H1 (cell line): Measurements from ENCODE around the gene C1orf210. TPM values are rescaled to one million over a fixed set of nuclear protein-coding genes. Genes with fewer than 3 reads are reported as not detected.

ENCODE experiments used
- CTCF ChIA-PET: fragments of 300-600 bp; sonication (Branson Sonifier 250); formaldehyde crosslinking; loops from one replicate; lab custom pipeline; 2021; ENCODE audit not compliant: partially characterized antibody; lab: Charles Lee
- POLR2A ChIA-PET: fragments of 300-600 bp; sonication (Branson Sonifier 250); formaldehyde crosslinking; loops from one replicate; lab custom pipeline; 2021; ENCODE audit warnings: inconsistent platforms; ENCODE audit not compliant: partially characterized antibody; lab: Charles Lee
- DNase-seq, 2 experiments: peaks; one replicate each; pipeline versions ENCODE4 v3.0.0 to v3.0.0-alpha.2; 2010 to 2022; ENCODE audit warnings: low spot score in 2 of 2, low read depth in 1 of 2, mixed read lengths in 1 of 2
- FAIRE-seq: peaks from 2 replicates; lab custom pipeline; 2011; peaks lifted over from hg19 to GRCh38; lab: Jason Lieb, UNC
- H2AFZ ChIP-seq: 2 replicates; pipeline ENCODE4 v1.8.1; 2012; ENCODE audit warnings: low read length, inconsistent platforms
- H2AK5ac ChIP-seq: 2 replicates; pipeline ENCODE4 v1.6.1; 2013; ENCODE audit warnings: low read depth, low read length
- H2BK120ac ChIP-seq: replicated peaks from 2 replicates; pipeline ENCODE3; 2013; ENCODE audit warnings: low read depth, low read length, inconsistent platforms
- H2BK12ac ChIP-seq: 2 replicates; pipeline ENCODE4 v1.6.1; 2013; ENCODE audit warnings: low read depth, low read length
- H2BK15ac ChIP-seq: 2 replicates; pipeline ENCODE4 v1.6.1; 2013; ENCODE audit warnings: low read length
- H2BK20ac ChIP-seq: 2 replicates; pipeline ENCODE4 v1.6.1; 2013; ENCODE audit warnings: low read length
- H2BK5ac ChIP-seq: 2 replicates; pipeline ENCODE4 v1.6.1; 2013; ENCODE audit warnings: low read depth, low read length
- H3K14ac ChIP-seq: 2 replicates; pipeline ENCODE4 v1.6.1; 2013; ENCODE audit warnings: inconsistent platforms; ENCODE audit not compliant: insufficient read length
- H3K18ac ChIP-seq: 2 replicates; pipeline ENCODE4 v1.6.1; 2013; ENCODE audit warnings: low read length; ENCODE audit errors: extremely low read depth
- H3K23ac ChIP-seq: 2 replicates; pipeline ENCODE4 v1.6.1; 2013; ENCODE audit warnings: inconsistent platforms; ENCODE audit not compliant: insufficient read length
- H3K23me2 ChIP-seq: 2 replicates; pipeline ENCODE4 v1.6.1; 2013; ENCODE audit warnings: low read depth, low read length
- H3K27ac ChIP-seq: 2 replicates; pipeline ENCODE4 v1.6.1; 2011; ENCODE audit warnings: low read depth, low read length, inconsistent platforms
- H3K27me3 ChIP-seq, 4 experiments: replicated peaks in 1 of 4; 1 replicate in 1 of 4; 2 replicates in 3 of 4; pipeline versions ENCODE4 v1.6.1 to v1.8.1; 2011 to 2013; ENCODE audit warnings: low read length in 3 of 4, mild to moderate bottlenecking in 3 of 4, inconsistent platforms in 2 of 4, mixed read lengths in 2 of 4, moderate library complexity in 1 of 4; ENCODE audit not compliant: control insufficient read depth in 3 of 4, insufficient read depth in 3 of 4; ENCODE audit errors: extremely low read depth in 1 of 4
- H3K36me3 ChIP-seq, 4 experiments: 2 replicates each; pipeline versions ENCODE4 v1.6.1 to v1.8.1; 2011 to 2013; ENCODE audit warnings: mild to moderate bottlenecking in 4 of 4, low read length in 3 of 4, moderate library complexity in 2 of 4, control low read depth in 1 of 4, inconsistent platforms in 1 of 4; ENCODE audit not compliant: insufficient read depth in 4 of 4, control insufficient read depth in 2 of 4
- H3K4ac ChIP-seq: replicated peaks from 2 replicates; pipeline ENCODE3; 2013; ENCODE audit warnings: low read length, low read depth, mixed read lengths, inconsistent platforms; ENCODE audit not compliant: insufficient read length
- H3K4me1 ChIP-seq, 4 experiments: replicated peaks in 1 of 4; 1 replicate in 1 of 4; 2 replicates in 3 of 4; pipeline versions ENCODE4 v1.6.1 to v1.8.1; 2011 to 2013; ENCODE audit warnings: low read length in 3 of 4, inconsistent platforms in 2 of 4, mixed read lengths in 1 of 4; ENCODE audit not compliant: insufficient read depth in 4 of 4, control insufficient read depth in 3 of 4
- H3K4me2 ChIP-seq, 2 experiments: 2 replicates each; pipeline versions ENCODE4 v1.6.1 to v1.8.1; 2011 to 2013; ENCODE audit warnings: low read depth in 2 of 2, low read length in 2 of 2, control low read depth in 1 of 2, inconsistent platforms in 1 of 2, mild to moderate bottlenecking in 1 of 2; ENCODE audit not compliant: insufficient read depth in 1 of 2
- H3K4me3 ChIP-seq, 4 experiments: fragments of 200-600, 300-600 bp in 1 of 4; sonication (generic), shearing (Covaris generic), sonication (Bioruptor Twin) in 1 of 4; 2 replicates each; pipeline versions ENCODE4 v1.5.1 to v1.8.1; 2011 to 2016; ENCODE audit warnings: low read length in 4 of 4, low read depth in 3 of 4, control low read depth in 2 of 4, inconsistent platforms in 2 of 4, mild to moderate bottlenecking in 2 of 4, mixed read lengths in 1 of 4, moderate library complexity in 1 of 4; ENCODE audit not compliant: insufficient read depth in 2 of 4; ENCODE audit errors: extremely low read depth in 1 of 4
- H3K56ac ChIP-seq: replicated peaks from 2 replicates; pipeline ENCODE3; 2013; ENCODE audit warnings: low read depth, mild to moderate bottlenecking, mixed read lengths, low read length, inconsistent platforms; ENCODE audit not compliant: insufficient read length
- H3K79me1 ChIP-seq: 2 replicates; pipeline ENCODE4 v1.6.1; 2013; ENCODE audit warnings: low read depth, low read length, control low read depth
- H3K79me2 ChIP-seq, 2 experiments: 2 replicates each; pipeline versions ENCODE4 v1.6.1 to v1.8.1; 2012 to 2013; ENCODE audit warnings: low read length in 2 of 2, mild to moderate bottlenecking in 2 of 2, inconsistent platforms in 1 of 2; ENCODE audit not compliant: insufficient read depth in 2 of 2, control insufficient read depth in 1 of 2
- H3K9ac ChIP-seq, 4 experiments: replicated peaks in 1 of 4; 1 replicate in 1 of 4; 2 replicates in 3 of 4; pipeline versions ENCODE4 v1.6.1 to v1.8.1; 2011 to 2013; ENCODE audit warnings: low read depth in 3 of 4, low read length in 3 of 4, control low read depth in 2 of 4, mild to moderate bottlenecking in 2 of 4, moderate library complexity in 2 of 4, inconsistent platforms in 1 of 4; ENCODE audit errors: extremely low read depth in 1 of 4
- H3K9me3 ChIP-seq, 2 experiments: 2 replicates each; pipeline versions ENCODE4 v1.6.1 to v1.8.1; 2012 to 2013; ENCODE audit warnings: mild to moderate bottlenecking in 2 of 2, moderate library complexity in 2 of 2, control low read depth in 1 of 2, inconsistent platforms in 1 of 2, low read depth in 1 of 2, low read length in 1 of 2, mixed read lengths in 1 of 2; ENCODE audit not compliant: insufficient read depth in 2 of 2
- H4K20me1 ChIP-seq, 2 experiments: replicated peaks in 1 of 2; 2 replicates each; pipeline versions ENCODE3 to v1.8.1; 2011 to 2013; ENCODE audit warnings: inconsistent platforms in 2 of 2, low read length in 2 of 2, mild to moderate bottlenecking in 1 of 2; ENCODE audit not compliant: insufficient read depth in 2 of 2, control insufficient read depth in 1 of 2
- H4K5ac ChIP-seq: 2 replicates; pipeline ENCODE4 v1.6.1; 2013; ENCODE audit warnings: low read length, low read depth, mixed read lengths, inconsistent platforms; ENCODE audit not compliant: insufficient read length
- H4K8ac ChIP-seq: 2 replicates; pipeline ENCODE4 v1.8.0; 2013; ENCODE audit warnings: mild to moderate bottlenecking, moderate library complexity, low read length, inconsistent platforms; ENCODE audit not compliant: insufficient read depth; ENCODE audit errors: extremely low read depth
- H4K91ac ChIP-seq: replicated peaks from 2 replicates; pipeline ENCODE3; 2013; ENCODE audit warnings: low read length, mixed read lengths, inconsistent platforms; ENCODE audit not compliant: insufficient read length
- BCL11A ChIP-seq, 2 experiments: IDR thresholded peaks; one replicate each; pipeline ENCODE4 v1.6.1; 2011; ENCODE audit warnings: low read depth in 2 of 2, low read length in 2 of 2, mild to moderate bottlenecking in 2 of 2
- CEBPB ChIP-seq: IDR thresholded peaks from 2 replicates; pipeline ENCODE4 v1.6.1; 2012; ENCODE audit warnings: low read depth, low read length
- CHD1 ChIP-seq: IDR thresholded peaks from 2 replicates; pipeline ENCODE4 v1.6.1; 2012; ENCODE audit warnings: low read depth, low read length, improper control_type of control experiment
- CHD2 ChIP-seq: IDR thresholded peaks from 2 replicates; pipeline ENCODE4 v1.6.1; 2012; ENCODE audit warnings: low read length, improper control_type of control experiment
- EGR1 ChIP-seq: IDR thresholded peaks from 2 replicates; pipeline ENCODE4 v1.6.1; 2011; ENCODE audit warnings: low read depth, low read length, borderline replicate concordance
- EP300 ChIP-seq, 2 experiments: IDR thresholded peaks; 1 replicate in 1 of 2; 2 replicates in 1 of 2; pipeline ENCODE4 v1.6.1; 2011 to 2012; ENCODE audit warnings: low read depth in 2 of 2, low read length in 2 of 2, mild to moderate bottlenecking in 2 of 2, borderline replicate concordance in 1 of 2, inconsistent platforms in 1 of 2, moderate library complexity in 1 of 2
- EZH2 ChIP-seq: fragments of 200-600 bp; sonication (generic); IDR thresholded peaks from 2 replicates; pipeline ENCODE4 v1.7.1; 2012; ENCODE audit warnings: low read depth, mild to moderate bottlenecking, moderate library complexity, low read length, inconsistent platforms; ENCODE audit not compliant: severe bottlenecking
- GTF2F1 ChIP-seq: IDR thresholded peaks from 2 replicates; pipeline ENCODE4 v1.6.1; 2012; ENCODE audit warnings: low read depth, low read length, improper control_type of control experiment, borderline replicate concordance
- HDAC2 ChIP-seq, 2 experiments: fragments of 300-600 bp in 1 of 2; sonication (generic) in 1 of 2; IDR thresholded peaks; 2 replicates each; pipeline ENCODE4 v1.6.1; 2011 to 2012; ENCODE audit warnings: low read depth in 2 of 2, low read length in 2 of 2, mild to moderate bottlenecking in 2 of 2, moderate library complexity in 2 of 2, borderline replicate concordance in 1 of 2, inconsistent platforms in 1 of 2
- RFX5 ChIP-seq: IDR thresholded peaks from 2 replicates; pipeline ENCODE4 v1.6.1; 2011; ENCODE audit warnings: low read depth, low read length, improper control_type of control experiment, borderline replicate concordance
- SIX5 ChIP-seq: IDR thresholded peaks from 2 replicates; pipeline ENCODE4 v1.6.1; 2011; ENCODE audit warnings: mild to moderate bottlenecking, low read depth, low read length
- SP4 ChIP-seq: IDR thresholded peaks from 2 replicates; pipeline ENCODE4 v1.6.1; 2012; ENCODE audit warnings: low read length, inconsistent platforms
- WGBS, 2 experiments: shearing (Covaris generic) in 1 of 2; methylation state at CpG; one replicate each; pipeline versions ENCODE4 v1.1.6 to v1.1.7; 2013 to 2015; ENCODE audit warnings: low lambda C conversion rate in 2 of 2, mixed read lengths in 2 of 2, inconsistent platforms in 1 of 2, low coverage in 1 of 2, missing lambda C conversion rate in 1 of 2; ENCODE audit not compliant: insufficient replicate concordance in 2 of 2, insufficient coverage in 1 of 2, insufficient read length in 1 of 2; ENCODE audit errors: extremely low coverage in 1 of 2, missing lambda C conversion rate in 1 of 2; 5-methylcytosine and 5-hydroxymethylcytosine counted together
- polyA plus RNA-seq, 7 experiments: library from polyadenylated mRNA; depleted of rRNA in 3 of 7; stranded (reverse) in 5 of 7; unstranded in 2 of 7; fragments of >200 nt in 5 of 7; fragments of 200-250 nt in 2 of 7; gene quantifications; 1 replicate in 5 of 7; 2 replicates in 1 of 7; 4 replicates in 1 of 7; pipeline versions ENCODE4 v1.2.1 to v1.2.3, GENCODE V29; 2011 to 2013; ENCODE audit warnings: missing spikeins in 2 of 7, mixed read lengths in 2 of 7
- total RNA-seq: library from RNA; stranded (reverse); fragmentation: NEBNext Ultra II Directional; extraction: Animal tissue kit (Norgen Biotek cat#: 25700); gene quantifications from 2 replicates; pipeline ENCODE4 v1.2.1, GENCODE V29; 2021
- TF ChIP-seq, protein P1 (sequence below): IDR thresholded peaks from 2 replicates; pipeline ENCODE4 v1.6.1; 2011; ENCODE audit warnings: low read depth, mild to moderate bottlenecking, low read length; ENCODE audit not compliant: insufficient read depth

Gene C1orf210
- total and polyA plus RNA-seq, 2 of the 8 experiments (the other 6 are each of a cell fraction or from before 2014, with no cell fraction given) = 12.0 to 27.9 TPM

DNA sequence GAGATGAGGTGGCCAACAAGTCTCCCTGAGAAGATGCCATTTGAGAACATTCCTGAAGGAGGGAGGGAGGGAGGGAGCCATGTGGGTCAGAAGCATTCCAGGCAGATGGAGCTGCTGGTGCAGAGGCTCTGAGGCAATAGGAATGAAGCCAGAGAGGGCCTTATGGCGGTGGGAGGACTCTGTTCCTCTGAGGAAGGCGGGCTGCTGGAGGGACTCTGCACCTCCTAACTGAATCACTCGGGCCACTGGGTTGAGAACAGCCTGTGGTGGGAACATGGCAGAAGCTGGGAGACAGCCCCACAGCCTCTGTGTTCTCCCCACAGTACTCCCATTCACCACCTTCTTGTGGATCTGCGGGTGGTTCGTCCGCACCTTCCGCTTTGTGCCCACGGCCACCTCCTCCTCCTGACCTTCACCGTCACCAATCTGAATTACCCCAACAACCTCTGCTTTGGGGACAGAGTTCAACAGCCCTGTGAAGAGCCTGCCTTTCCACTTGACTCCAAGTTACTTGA is 18.0 kb downstream of the C1orf210 start:
- Histone ChIP-seq H3K9ac (no peak overlapping the region), H3K4me2 (no peak overlapping the region), H3K79me2 (0 out of 4 replicates have a peak, but pooled peaks cover 0 to 3% of the 10 kb centered on the region in 2 experiments), H3K4me1 (peaks cover 0 to 12% (median 5%) of the 10 kb centered on the region in 4 experiments; a peak in 5 of 7 replicates), H4K91ac (no peak overlapping the region), H3K27me3 (no peaks in the 10 kb centered on the region), H3K4me3 (no peak overlapping the region), H3K9me3 (peaks cover 11 to 15% of the 10 kb centered on the region in 2 experiments; a peak in 3 of 4 replicates), H4K20me1 (no peaks in the 10 kb centered on the region), H3K14ac (no peak overlapping the region), H3K56ac (no peak overlapping the region), H3K23me2 (peaks cover 6% of the 10 kb centered on the region; the same call in 1 of the 2 replicates), H3K27ac (no peak overlapping the region), H3K23ac (no peak overlapping the region), H2BK15ac (no peak overlapping the region), H3K79me1 (peaks cover 3% of the 10 kb centered on the region), H3K36me3 (peaks cover 0 to under 1% (median 0%) of the 10 kb centered on the region in 4 experiments; a peak in 2 of 8 replicates), H3K4ac (no peak overlapping the region), H4K8ac (no peak overlapping the region), H2BK12ac (no peak overlapping the region), H2BK120ac (no peak overlapping the region), H2BK5ac (no peak overlapping the region), H4K5ac (no peak overlapping the region), H3K18ac (no peak overlapping the region), H2AK5ac (no peak overlapping the region), H2AFZ (no peak overlapping the region), H2BK20ac (no peak overlapping the region)
- DNase-seq (no peak), FAIRE-seq (no peak)
- CTCF ChIA-PET = interaction anchor here (1.0 to 1.9 kb wide), 3 partner anchors 24 to 32 kb away, joined by 5 to 6 read pairs (median 5); no protein-coding TSS in a partner anchor
- POLR2A ChIA-PET = interaction anchor here (1.1 to 1.6 kb wide), 4 partner anchors 23 to 102 kb away, joined by 3 to 4 read pairs (median 3); partner anchors contain the start of gene CDC20
- WGBS, 2 experiments = 94% methylated on average over 9 of the region's 9 CpGs; no CpG with 5 or more reads in 1 of the 2 experiments
- TF ChIP-seq BCL11A (IDR thresholded peaks at IDR 0.05; ENCODE audit: low read depth in 2 of 2, low read length in 2 of 2) = no peak
- TF ChIP-seq CEBPB = no peak
- TF ChIP-seq SP4 = no peak
- TF ChIP-seq GTF2F1 = no peak
- TF ChIP-seq, protein P1, sequence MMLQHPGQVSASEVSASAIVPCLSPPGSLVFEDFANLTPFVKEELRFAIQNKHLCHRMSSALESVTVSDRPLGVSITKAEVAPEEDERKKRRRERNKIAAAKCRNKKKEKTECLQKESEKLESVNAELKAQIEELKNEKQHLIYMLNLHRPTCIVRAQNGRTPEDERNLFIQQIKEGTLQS = no peak
- TF ChIP-seq EP300 (IDR thresholded peaks at IDR 0.05; ENCODE audit: borderline replicate concordance in 1 of 2, low read depth in 2 of 2, low read length in 2 of 2) = no peak
- TF ChIP-seq EGR1 = no peak
- no peak for TF ChIP-seq RFX5
- TF ChIP-seq SIX5 = no peak
- no peak for TF ChIP-seq CHD2
- no peak for TF ChIP-seq HDAC2 (IDR thresholded peaks at IDR 0.05; ENCODE audit: borderline replicate concordance in 1 of 2, low read depth in 2 of 2, low read length in 2 of 2)
- TF ChIP-seq EZH2 = no peak
- TF ChIP-seq CHD1 = no peak
